Uterus (tissue), 4 donors: ENCODE results near the gene SLC26A2. TPM values are rescaled to one million over a fixed set of nuclear protein-coding genes. Genes with fewer than 3 reads are reported as not detected.

ENCODE experiments used
- DNase-seq, 2 donors: peaks; one replicate each; pipeline ENCODE4 v3.0.0-alpha.2; 2019 to 2020
- H3K27ac ChIP-seq, 2 donors: fragments of 200-600 bp; sonication (generic); 1 replicate in 1 of 2; 2 replicates in 1 of 2; pipeline ENCODE4 v1.5.1; 2016 to 2018
- H3K27me3 ChIP-seq, 2 donors: fragments of 200-600 bp; sonication (generic); one replicate each; pipeline ENCODE4 v1.5.1; 2018 to 2019; ENCODE audit warnings: control low read depth in 1 of 2
- H3K36me3 ChIP-seq, 2 donors: fragments of 200-600 bp; sonication (generic); one replicate each; pipeline ENCODE4 v1.5.1; 2019; ENCODE audit warnings: control low read depth in 1 of 2
- H3K4me1 ChIP-seq, 2 donors: fragments of 200-600 bp; sonication (generic); one replicate each; pipeline ENCODE4 v1.5.1; 2018 to 2019; ENCODE audit warnings: control low read depth in 1 of 2
- H3K4me3 ChIP-seq, 2 donors: fragments of 200-600 bp; sonication (generic); 1 replicate in 1 of 2; 2 replicates in 1 of 2; pipeline ENCODE4 v1.5.1; 2018 to 2019; ENCODE audit warnings: mild to moderate bottlenecking in 1 of 2
- H3K9me3 ChIP-seq, 2 donors: fragments of 200-600 bp; sonication (generic); one replicate each; pipeline ENCODE4 v1.5.1; 2019; ENCODE audit warnings: control low read depth in 1 of 2
- CTCF ChIP-seq, 4 experiments: fragments of 200-600 bp in 2 of 4; fragments of 450-650 bp in 2 of 4; sonication (generic) in 2 of 4; IDR thresholded peaks; one replicate each; pipeline ENCODE4 v1.5.1; 2016 to 2019; ENCODE audit warnings: antibody characterized with exemption in 4 of 4, mild to moderate bottlenecking in 2 of 4, moderate library complexity in 1 of 4
- POLR2A ChIP-seq, 2 donors: fragments of 450-650 bp; IDR thresholded peaks; one replicate each; pipeline ENCODE4 v1.6.1; 2016; ENCODE audit warnings: antibody characterized with exemption in 2 of 2, mild to moderate bottlenecking in 1 of 2, moderate library complexity in 1 of 2
- intact Hi-C: fragments of 100-400 bp; cut with DNase I; formaldehyde crosslinking; loops from one replicate; pipeline ENCODE4 v1.15.1; 2023; ENCODE audit warnings: low total_unique reads
- total RNA-seq, 4 donors: library from RNA; depleted of rRNA in 3 of 4; stranded (reverse); fragments of >200 nt in 3 of 4; gene quantifications; one replicate each; pipeline versions ENCODE4 v1.1.0 to v1.2.4, GENCODE V29; 2014 to 2023
- donor health status: DM: yes; HTN: yes; CAD: no.

SLC26A2 gene
- total RNA-seq, 4 donors from 2014 or later, result 4.6 to 42.9 (median 15.6) TPM

- Histone ChIP-seq H3K27me3 (no peaks in the 10 kb centered on the region), H3K4me3 (no peak overlapping the region), H3K4me1 (no peaks in the 10 kb centered on the region), H3K9me3 (no peaks in the 10 kb centered on the region), H3K36me3 (no peaks in the 10 kb centered on the region), H3K27ac (no peak overlapping the region)
- intact Hi-C loops, result no loop called here
- DNase-seq, result no peak
- TF ChIP-seq CTCF (IDR thresholded peaks at IDR 0.05), result no peak
- TF ChIP-seq POLR2A (IDR thresholded peaks at IDR 0.05), result no peak
Observed at GRCh38 chr5:149938279-149938678, 22.3 kb upstream of the SLC26A2 start.

- Histone ChIP-seq H3K4me3 (no peak overlapping the region), H3K9me3 (no peaks in the 10 kb centered on the region), H3K4me1 (no peaks in the 10 kb centered on the region), H3K27me3 (no peaks in the 10 kb centered on the region), H3K36me3 (no peaks in the 10 kb centered on the region), H3K27ac (no peak overlapping the region)
- intact Hi-C loops, result no loop called here
- TF ChIP-seq CTCF (IDR thresholded peaks at IDR 0.05), result no peak
- TF ChIP-seq POLR2A (IDR thresholded peaks at IDR 0.05), result no peak
- no peak for DNase-seq
Observed at GRCh38 chr5:149938791-149939358, 21.7 kb upstream of the SLC26A2 start.

GRCh38 chr5:149939546-149939945 lies 21.0 kb upstream of the SLC26A2 start:
- intact Hi-C loops, result no loop called here
- Histone ChIP-seq H3K27ac (no peak overlapping the region), H3K9me3 (no peaks in the 10 kb centered on the region), H3K36me3 (no peaks in the 10 kb centered on the region), H3K27me3 (no peaks in the 10 kb centered on the region), H3K4me3 (no peak overlapping the region), H3K4me1 (no peaks in the 10 kb centered on the region)
- no peak for DNase-seq
- TF ChIP-seq POLR2A (IDR thresholded peaks at IDR 0.05) (no peak), CTCF (IDR thresholded peaks at IDR 0.05) (no peak)

GRCh38 chr5:149940077-149940574 lies 20.4 kb upstream of the SLC26A2 start:
- Histone ChIP-seq H3K9me3 (no peaks in the 10 kb centered on the region), H3K4me3 (no peak overlapping the region), H3K27ac (no peak overlapping the region), H3K27me3 (no peaks in the 10 kb centered on the region), H3K4me1 (no peaks in the 10 kb centered on the region), H3K36me3 (no peaks in the 10 kb centered on the region)
- DNase-seq, result no peak
- TF ChIP-seq CTCF (IDR thresholded peaks at IDR 0.05), result no peak
- TF ChIP-seq POLR2A (IDR thresholded peaks at IDR 0.05), result no peak
- intact Hi-C loops, result no loop called here

GRCh38 chr5:149940941-149941644 lies 19.5 kb upstream of the SLC26A2 start:
- intact Hi-C loops, result no loop called here
- TF ChIP-seq POLR2A (IDR thresholded peaks at IDR 0.05) (no peak), CTCF (IDR thresholded peaks at IDR 0.05) (no peak)
- H3K9me3 ChIP-seq, result no peaks in the 10 kb centered on the region

More at GRCh38 chr5:149940941-149941644, 19.5 kb upstream of the SLC26A2 start:
- DNase-seq, result no peak
- Histone ChIP-seq H3K36me3 (no peaks in the 10 kb centered on the region), H3K27me3 (no peaks in the 10 kb centered on the region), H3K27ac (no peak overlapping the region), H3K4me3 (no peak overlapping the region), H3K4me1 (no peaks in the 10 kb centered on the region)
